GM19468 (cell line): ENCODE results near the gene BRAP.
A peak's percentile ranks its signal among the peaks of the same experiment; 100 is the strongest.
"Not testable (repeated sequence)": the region's sequence is repeated elsewhere in the genome, so short reads cannot be mapped to it uniquely, and the experiment has no call there.

Experiments used
- ATAC-seq: cut with Tn5 transposase; IDR thresholded peaks from one replicate; pipeline ENCODE4 v1.9.1; 2021; ENCODE audit warnings: mild to moderate bottlenecking, moderate library complexity, moderate number of reproducible peaks; ENCODE audit not compliant: unreplicated experiment; ENCODE audit errors: extremely low read depth

The BRAP gene, protein sequence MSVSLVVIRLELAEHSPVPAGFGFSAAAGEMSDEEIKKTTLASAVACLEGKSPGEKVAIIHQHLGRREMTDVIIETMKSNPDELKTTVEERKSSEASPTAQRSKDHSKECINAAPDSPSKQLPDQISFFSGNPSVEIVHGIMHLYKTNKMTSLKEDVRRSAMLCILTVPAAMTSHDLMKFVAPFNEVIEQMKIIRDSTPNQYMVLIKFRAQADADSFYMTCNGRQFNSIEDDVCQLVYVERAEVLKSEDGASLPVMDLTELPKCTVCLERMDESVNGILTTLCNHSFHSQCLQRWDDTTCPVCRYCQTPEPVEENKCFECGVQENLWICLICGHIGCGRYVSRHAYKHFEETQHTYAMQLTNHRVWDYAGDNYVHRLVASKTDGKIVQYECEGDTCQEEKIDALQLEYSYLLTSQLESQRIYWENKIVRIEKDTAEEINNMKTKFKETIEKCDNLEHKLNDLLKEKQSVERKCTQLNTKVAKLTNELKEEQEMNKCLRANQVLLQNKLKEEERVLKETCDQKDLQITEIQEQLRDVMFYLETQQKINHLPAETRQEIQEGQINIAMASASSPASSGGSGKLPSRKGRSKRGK

DNA sequence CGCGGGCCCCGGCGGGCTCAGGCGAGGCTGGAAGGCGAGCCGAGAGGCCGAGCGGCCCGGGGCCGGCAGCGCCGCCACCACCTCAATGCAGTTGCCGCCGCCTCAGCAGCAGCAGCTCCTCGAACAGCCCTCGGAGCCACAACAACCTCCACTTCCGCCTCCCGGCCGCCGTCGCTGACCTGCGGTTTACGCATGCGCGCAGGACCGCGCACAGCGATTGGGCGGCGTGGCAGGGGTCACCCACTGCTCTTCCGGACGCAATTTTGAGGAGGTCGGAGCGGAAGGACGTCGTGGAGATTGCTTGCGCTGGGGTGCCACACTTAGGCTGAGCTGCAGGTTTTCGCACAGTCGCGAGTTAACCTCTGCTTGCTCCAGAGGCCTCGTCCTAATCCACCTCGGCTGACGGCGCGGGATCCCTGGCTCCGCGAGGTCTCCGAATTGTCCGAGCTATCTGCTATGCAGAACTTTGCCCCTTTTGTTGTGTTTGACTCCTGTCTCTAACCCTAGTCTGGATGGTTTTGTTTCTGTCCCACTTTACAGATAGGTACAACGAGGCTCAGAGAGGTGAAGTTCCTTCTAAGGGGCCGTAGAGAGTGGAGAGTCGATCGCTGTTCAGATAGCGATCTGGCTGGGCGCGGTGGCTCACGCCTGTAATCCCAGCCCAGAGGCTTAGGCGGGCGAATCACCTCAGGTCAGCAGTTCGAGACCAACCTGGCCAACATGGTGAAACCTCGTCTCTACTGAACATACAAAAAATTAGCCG, at the start of gene BRAP, which contains the start of gene ACAD10:
TSS of gene BRAP (minus strand) at position 146 of the 763 bp plus-strand sequence. CDS start 164 bp downstream, outside the sequence.
TSS of gene ACAD10 (plus strand) at position 243 of the 763 bp plus-strand sequence. CDS start 6,657 bp downstream, outside the sequence.
- peak; percentile 75 for ATAC-seq

DNA sequence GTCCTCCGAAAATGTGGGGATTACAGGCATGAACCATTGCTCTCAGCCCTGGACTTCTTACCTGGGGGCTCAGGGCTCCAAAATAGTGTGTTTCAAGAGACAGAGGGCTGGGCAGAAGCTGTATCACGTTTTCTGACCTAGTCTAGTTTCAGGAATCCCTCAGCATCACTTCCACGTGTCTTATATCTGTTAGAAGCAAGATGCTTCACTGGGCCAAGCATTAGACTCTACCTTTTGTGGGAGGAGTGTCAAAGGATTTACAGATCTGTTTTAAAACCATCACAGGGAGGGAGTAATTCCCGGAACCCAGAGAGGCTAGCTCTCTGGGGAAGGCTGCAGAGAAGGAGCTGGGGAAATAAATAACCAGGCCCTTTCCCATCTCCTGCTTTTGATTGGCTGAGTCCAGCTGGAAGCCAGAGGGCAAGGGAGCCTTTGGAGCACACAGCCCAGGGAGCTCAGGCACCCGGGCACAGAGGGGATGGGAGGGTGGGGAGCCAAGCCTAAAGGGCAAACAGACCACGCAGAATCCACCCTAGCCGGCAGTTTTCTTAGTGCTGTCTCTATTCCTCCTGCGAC, 47.7 kb upstream of the BRAP start:
- ATAC-seq: no peak

DNA sequence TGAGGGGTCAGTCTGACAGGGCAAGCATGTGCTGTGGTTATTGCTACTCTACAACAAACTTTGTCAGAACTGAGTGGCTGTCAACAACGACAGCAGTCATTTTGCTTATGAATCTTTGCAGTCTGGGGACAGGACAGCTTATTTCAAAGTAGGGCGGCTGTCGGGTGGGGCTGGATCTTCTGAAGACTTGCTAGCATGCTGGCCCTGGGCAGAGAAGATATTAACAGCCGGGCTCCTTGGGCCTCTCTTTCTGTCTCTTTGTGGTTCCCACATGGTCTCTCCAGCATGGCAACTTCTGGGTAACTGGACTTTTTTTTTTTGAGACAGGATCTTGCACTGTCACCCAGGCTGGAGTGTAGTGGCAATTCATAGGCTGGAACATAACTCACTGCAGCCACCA, 47.0 kb upstream of the BRAP start:
- no peak for ATAC-seq

DNA sequence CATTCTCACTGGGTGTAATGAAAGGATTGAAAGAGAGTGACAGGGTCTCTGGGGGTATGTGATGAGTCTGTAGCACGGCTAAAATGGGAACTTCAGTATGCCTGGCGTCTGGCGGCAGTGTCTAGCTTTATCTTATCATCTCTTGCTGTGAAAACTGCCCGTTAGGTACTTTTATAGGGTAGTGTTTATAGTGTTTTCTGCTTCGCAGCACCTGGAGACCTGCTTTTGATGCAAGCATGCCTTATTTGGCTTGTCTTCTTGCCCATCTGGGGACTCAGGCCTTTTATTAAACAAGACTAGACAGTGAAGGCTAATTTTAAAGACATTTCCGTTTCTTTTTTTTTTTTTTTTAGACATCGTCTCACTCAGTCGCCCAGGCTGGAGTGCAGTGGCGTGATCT, 44.7 kb upstream of the BRAP start:
- ATAC-seq: no peak

DNA sequence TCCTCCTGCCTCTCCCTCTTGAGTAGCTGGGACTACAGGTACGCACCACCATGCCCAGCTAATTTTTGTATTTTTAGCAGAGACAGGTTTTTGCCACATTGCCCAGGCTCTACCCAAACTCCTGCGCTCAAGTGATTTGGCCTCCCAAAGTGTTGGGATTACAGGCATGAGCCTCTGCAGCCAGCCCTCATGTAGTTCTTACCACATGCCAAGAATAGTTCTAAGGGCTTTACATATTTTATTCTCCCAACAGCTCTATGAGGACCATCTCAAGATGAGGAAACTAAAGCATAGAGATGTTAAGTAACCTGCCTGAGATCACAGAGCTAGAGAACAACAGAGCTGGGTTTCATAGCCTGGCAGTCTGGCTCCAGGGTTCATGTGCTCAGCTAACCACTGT, 43.0 kb upstream of the BRAP start:
- no peak for ATAC-seq

DNA sequence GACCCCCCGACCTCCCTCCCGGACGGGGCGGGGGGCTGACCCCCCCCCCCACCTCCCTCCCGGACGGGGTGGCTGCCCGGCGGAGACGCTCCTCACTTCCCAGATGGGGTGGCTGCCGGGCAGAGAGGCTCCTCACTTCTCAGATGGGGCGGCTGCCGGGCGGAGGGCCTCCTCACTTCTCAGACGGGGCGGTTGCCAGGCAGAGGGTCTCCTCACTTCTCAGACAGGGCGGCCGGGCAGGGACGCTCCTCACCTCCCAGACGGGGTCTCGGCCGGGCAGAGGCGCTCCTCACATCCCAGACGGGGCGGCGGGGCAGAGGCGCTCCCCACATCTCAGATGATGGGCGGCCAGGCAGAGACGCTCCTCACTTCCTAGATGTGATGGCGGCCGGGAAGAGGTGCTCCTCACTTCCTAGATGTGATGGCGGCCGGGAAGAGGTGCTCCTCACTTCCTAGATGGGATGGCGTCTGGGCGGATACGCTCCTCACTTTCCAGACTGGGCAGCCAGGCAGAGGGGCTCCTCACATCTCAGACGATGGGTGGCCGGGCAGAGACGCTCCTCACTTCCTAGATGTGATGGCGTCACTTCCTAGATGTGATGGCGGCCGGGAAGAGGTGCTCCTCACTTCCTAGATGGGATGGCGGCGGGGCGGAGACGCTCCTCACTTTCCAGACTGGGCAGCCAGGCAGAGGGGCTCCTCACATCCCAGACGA, 38.0 kb upstream of the BRAP start:
- ATAC-seq: not testable (repeated sequence)

DNA sequence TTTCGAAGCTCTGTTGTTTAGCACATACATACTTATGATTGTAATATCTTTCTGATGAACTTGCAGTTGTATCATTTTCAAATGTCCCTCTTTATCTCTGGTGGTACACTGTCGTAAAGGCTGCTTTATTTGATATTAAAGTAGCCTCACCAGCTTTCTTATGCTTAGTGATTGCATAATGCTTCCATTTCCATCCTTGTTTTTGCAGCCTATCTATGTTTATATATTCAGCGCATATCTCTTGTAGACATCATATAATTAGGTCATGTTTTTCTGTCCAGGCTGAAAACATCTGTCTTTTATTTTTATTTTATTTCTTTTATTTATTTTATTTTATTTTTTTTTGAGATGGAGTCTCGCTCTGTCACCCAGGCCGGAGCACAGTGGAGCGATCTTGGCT, 34.7 kb upstream of the BRAP start:
- ATAC-seq: no peak

DNA sequence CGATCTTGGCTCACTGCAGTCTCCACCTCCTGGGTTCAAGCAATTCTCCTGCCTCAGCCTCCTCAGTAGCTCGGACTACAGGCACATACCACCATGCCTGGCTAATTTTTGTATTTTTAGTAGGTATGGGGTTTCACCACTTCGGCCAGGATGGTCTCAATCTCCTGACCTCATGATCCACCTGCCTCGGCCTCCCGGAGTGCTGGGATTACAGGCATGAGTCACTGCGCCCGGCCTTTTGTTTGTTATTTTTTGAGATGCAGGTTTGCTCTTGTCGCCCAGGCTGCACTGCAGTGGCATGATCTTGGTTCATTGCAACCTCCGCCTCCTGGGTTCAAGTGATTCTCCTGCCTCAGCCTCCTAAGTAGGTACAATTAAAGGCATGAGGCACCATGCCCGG, 33.6 kb upstream of the BRAP start:
- not testable (repeated sequence) for ATAC-seq

DNA sequence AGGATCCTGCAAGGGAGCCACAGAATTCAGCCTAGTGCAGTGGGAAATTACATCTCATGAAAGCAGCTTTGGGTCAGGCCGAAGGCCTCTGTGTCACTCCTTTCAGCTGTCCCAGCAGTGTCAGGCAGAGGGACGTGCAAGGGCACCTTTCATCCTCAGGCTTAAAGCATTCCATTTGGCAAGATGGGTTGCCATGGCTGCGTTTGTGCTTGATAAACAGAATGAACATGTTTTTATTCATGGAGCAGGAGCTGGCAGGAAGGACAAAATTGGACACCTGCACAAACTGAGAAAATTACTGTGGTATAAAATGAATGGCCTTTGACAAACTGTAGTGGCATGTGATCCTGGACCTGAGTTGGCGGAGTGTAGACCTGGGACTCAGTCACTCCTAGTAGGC, 29.5 kb upstream of the BRAP start:
- ATAC-seq: no peak

DNA sequence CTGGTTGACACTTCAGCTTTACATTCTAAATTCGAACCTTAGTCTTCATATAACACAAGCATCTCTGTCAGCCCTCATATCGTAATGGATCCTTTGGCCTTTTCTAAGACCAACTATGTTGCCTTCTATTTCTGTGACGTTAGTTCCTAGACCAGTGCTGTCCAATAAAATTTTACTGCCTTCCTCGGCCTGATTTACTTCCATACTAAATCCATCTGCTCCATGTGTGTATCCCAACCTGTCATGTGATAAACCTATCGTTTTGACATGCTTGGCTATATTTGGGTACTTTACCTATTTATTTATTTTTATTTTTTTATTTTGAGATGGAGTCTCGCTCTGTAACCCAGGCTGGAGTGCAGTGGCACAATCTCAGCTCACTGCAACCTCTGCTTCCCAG, 20.4 kb upstream of the BRAP start:
- no peak for ATAC-seq

DNA sequence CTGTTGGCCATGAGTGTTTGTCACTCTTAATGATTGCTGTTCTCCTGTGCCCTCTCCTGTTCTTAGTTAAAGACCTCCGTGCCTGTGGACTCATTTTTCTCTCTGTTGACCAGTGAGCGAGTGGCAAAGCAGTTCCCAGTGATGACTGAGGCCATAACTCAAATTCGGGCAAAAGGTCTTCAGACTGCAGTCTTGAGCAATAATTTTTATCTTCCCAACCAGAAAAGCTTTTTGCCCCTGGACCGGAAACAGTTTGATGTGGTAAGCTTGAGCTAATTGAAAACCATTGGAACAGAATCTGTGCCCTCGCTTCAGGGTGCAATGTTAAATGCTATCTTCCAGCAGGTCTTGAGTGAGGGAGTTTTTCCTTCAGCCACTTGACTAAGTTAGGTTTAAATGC, 19.9 kb upstream of the BRAP start:
- no peak for ATAC-seq

DNA sequence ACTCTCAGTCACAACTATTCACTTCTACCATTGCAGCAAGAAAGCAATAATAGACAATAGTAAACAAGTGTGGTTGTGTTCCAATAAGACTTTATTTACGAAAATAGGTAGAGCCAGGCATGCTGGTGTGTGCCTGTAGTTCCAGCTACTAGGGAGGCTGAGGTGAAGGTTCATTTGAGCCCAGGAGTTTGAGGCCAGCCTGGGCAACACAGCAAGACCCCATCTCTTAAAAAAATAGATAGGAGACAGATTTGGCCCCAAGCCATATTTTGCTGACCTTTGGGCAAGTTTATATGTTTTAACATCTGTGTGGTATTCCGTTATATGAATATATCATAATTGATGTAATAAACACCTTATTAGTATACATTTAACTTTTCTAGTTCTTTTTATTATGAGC, 14.2 kb upstream of the BRAP start:
- ATAC-seq: no peak

DNA sequence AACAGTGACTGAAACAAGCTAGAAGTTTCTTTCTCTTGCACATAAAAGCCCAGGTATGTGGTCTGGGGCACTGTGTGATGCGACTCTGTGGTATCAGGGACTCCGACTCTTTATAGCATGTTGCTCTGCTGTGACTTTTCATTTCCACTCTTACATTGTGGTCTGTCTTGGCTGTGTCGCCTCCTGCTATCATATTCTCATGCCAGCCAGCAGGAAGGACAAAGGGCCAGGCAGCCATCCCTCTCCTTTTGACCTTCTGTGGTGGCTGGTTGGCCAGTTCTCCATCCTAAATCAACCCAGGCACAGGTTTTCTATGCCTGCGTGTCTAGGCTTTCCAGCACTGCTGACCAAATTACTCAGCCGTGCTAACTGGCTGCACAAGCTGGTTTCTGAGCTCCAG, 8.1 kb upstream of the BRAP start:
- no peak for ATAC-seq

DNA sequence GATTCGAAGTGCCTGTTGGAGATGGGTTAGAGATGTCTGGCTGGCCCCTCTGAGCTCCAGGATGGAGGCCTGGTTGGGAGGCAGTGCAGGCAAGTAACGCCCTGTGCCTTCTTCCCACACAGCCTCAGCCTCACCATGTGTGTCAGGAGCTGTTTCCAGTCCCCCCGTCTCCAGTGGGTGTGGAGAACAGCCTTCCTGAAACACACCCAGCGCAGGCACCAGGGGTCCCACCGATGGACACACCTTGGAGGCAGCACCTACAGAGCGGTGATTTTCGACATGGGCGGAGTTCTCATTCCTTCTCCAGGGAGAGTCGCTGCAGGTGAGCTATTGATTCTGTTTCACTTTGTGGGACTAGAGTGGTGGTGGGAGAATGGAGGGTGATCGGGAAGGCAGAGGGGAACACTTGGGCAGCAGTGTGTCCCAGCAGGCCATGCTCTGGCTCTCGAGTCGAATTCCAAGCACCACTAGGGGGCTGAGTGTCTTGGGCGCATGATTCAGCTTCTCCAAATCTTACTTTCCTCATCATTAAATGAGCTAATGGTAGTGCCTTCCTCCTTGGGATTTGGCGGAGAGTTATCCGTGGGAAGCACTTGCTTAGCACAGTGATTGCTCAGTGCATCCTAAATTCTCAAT, 6.9 kb upstream of the BRAP start:
- no peak for ATAC-seq

DNA sequence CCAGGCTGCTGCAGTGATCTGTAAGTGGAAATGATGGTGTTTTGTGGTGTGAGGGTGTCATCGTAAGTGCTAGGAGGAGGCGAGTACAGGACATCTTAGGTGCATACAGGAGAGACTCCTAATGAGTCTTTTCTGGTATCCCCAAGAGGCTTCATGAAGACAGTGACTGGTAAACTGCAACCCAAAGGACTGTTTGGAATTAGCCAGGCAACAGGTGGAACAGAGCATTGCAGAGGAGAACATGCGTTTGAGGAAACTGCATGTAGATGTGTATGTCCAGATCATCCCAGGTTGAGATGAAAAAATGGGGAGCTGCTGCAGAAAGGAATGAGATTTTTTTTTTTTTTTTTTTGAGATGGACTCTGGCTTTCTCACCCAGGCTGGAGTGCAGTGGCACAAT, 5.5 kb upstream of the BRAP start:
- no peak for ATAC-seq

DNA sequence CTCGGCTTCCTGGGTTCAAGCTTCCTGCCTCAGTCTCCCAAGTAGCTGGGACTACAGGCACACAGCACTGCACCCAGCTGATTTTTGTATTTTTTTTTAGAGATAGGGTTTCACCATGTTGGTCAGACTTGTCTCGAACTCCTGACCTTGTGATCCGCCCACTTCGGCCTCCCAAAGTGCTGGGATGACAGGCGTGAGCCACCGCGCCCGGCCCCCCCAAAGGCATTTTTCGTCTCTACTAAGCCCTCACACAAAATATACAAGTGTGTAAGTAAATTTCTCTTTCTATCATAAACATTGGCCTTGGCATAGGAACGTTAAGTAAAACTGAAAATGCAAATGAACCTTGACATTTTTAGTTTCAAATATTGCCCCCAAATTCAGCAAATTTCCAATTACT, 2.2 kb upstream of the BRAP start:
- ATAC-seq: no peak

DNA sequence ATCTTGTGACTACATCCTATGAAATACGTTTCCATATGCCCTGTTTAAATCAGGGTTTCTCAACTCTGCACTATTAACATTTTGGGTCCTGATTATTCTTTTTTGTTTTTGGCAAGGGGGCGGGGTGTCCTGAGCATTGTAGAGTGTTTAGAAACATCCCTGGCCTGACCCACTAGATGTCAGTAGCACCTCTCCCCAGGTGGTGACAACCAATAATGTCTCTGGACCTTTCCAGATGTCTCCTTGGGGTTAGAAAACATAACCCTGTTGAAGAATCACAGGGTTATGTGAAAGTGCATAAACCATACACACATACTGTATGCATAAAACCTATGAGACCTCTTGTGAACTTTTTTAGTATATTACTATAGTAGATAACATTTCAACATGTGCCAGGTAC, 1.5 kb upstream of the BRAP start:
- ATAC-seq: no peak

DNA sequence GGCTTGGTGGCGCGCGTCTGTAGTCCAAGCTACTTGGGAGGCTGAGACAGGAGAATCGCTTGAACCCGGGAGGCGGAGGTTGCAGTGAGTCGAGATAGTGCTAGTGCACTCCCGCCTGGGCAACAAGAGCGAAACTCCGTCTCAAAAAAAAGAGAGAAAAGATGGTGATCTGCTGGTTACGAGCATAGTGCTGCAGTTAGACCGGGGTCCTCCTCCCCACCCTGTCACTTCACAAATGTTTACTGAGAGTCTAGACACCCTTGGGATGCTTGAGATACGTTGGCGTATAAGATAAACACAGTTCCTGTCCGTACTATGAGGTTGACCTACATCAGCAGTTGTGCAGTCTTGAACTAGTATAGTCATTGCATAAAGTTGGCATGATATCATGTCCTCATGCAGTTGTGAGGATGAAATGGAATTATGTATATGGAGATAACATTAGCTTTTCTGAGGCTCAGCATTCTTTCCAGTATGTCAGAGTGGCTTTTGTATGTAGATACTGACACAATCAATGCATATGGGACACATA, 884 bp upstream of the BRAP start:
- no peak for ATAC-seq

DNA sequence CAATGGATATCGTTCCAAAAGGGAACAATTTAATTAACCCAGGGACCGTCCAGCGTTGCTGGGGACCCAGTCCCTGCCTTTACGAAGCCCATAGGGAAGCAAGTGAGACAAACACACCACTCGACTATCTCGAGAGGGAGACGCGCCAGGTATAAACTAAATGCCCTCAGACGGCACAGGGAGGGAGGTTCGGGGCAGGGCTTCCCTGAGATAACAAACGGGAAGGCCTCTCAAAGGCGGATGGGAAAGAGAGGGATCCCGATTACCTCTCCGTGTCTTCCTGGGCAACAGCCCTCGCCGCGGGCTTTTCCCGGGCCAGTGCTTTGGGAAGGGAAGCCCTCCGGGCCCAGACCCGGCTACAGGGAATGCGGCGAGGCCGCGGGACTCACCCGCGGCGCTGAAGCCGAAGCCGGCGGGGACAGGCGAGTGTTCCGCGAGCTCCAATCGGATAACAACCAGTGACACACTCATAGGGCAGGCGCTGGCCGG, 390 bp downstream of the BRAP start:
- ATAC-seq: peak; percentile 11
